ENCODE results near the gene UTP15.

The UTP15 gene, protein sequence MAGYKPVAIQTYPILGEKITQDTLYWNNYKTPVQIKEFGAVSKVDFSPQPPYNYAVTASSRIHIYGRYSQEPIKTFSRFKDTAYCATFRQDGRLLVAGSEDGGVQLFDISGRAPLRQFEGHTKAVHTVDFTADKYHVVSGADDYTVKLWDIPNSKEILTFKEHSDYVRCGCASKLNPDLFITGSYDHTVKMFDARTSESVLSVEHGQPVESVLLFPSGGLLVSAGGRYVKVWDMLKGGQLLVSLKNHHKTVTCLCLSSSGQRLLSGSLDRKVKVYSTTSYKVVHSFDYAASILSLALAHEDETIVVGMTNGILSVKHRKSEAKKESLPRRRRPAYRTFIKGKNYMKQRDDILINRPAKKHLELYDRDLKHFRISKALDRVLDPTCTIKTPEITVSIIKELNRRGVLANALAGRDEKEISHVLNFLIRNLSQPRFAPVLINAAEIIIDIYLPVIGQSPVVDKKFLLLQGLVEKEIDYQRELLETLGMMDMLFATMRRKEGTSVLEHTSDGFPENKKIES

DNA sequence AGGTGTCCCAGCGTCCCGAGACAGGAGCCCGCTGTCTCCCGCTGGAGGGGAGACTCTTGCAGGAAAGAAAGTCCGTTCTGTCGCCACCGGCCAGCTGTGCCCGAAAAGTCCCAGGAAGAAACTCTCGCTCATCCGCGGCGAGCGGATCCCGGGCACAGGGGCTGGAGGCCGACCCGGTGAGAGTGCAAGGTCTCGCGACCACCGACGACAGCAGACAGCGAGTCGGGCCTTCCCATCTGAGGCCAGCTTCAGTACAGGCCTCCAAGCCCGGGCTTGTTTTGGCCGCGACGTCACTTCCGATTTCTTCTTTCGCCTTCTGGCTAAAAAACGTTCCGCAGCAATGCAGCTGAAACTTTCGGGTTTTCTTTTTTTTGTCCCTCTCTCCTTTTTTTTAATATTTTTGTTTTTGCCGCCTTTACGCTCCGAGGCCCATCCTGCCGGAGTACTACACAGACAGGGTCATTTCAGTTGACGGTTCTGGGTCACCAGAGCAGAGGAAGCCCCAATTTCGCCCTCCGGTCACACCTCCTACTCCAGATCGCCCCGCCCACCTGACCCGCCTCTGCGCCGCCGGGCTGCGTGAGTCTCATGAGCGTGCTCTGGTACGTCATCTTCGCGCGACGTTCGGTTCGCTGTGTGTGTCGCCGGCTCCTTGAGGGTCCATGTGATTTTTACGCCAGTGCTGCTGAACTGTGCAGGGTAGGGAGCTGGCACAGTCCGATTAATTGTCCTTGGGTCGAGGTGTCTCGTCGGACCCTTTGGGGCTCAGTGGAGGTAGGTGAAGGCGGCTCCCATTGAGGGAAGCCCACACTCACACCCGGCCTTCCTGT is at the start of gene UTP15, which contains the start of gene ANKRA2:
TSS of gene UTP15 (plus strand) at position 605 of the 830 bp plus-strand sequence. CDS start 1,602 bp downstream, outside the sequence.
TSS of gene ANKRA2 (minus strand) at position 501 of the 830 bp plus-strand sequence. CDS start 2,758 bp downstream, outside the sequence.
- TF ChIP-seq HDGF (IDR thresholded peaks at IDR 0.05; ENCODE audit: borderline replicate concordance) (no peak), FOXK2 (IDR thresholded peaks at IDR 0.05) (no peak), ELF4 (IDR thresholded peaks at IDR 0.05) (no peak), FOXM1 (IDR thresholded peaks at IDR 0.05; ENCODE audit: borderline replicate concordance) (no peak), FOXA1 (IDR thresholded peaks at IDR 0.05) (no peak), SUZ12 (IDR thresholded peaks at IDR 0.05) (no peak), L3MBTL2 (conservative IDR thresholded peaks at IDR 0.05) (no peak; the same call in 1 of the 2 replicates), SP1 (IDR thresholded peaks at IDR 0.05) (no peak), ZNF384 (IDR thresholded peaks at IDR 0.05) (no peak), ARNT (IDR thresholded peaks at IDR 0.05) (no peak), NFRKB (IDR thresholded peaks at IDR 0.05) (no peak), LEF1 (IDR thresholded peaks at IDR 0.05; ENCODE audit: borderline replicate concordance) (no peak)
- TF ChIP-seq, protein P1, sequence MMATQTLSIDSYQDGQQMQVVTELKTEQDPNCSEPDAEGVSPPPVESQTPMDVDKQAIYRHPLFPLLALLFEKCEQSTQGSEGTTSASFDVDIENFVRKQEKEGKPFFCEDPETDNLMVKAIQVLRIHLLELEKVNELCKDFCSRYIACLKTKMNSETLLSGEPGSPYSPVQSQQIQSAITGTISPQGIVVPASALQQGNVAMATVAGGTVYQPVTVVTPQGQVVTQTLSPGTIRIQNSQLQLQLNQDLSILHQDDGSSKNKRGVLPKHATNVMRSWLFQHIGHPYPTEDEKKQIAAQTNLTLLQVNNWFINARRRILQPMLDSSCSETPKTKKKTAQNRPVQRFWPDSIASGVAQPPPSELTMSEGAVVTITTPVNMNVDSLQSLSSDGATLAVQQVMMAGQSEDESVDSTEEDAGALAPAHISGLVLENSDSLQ (IDR thresholded peaks at IDR 0.05): no peak
- peak; percentile 93 for DNase-seq (ENCODE audit: extremely low spot score)
- ChIA-PET CTCF (interaction anchor here (0.6 kb wide), 2 partner anchors 836 to 1088 kb away, joined by 3 read pairs; no protein-coding TSS in a partner anchor), POLR2A (interaction anchor here (1.0 to 2.4 kb wide), 5 partner anchors 9 to 159 kb away, joined by 3 to 7 read pairs (median 5); partner anchors contain the start of gene BTF3)

DNA sequence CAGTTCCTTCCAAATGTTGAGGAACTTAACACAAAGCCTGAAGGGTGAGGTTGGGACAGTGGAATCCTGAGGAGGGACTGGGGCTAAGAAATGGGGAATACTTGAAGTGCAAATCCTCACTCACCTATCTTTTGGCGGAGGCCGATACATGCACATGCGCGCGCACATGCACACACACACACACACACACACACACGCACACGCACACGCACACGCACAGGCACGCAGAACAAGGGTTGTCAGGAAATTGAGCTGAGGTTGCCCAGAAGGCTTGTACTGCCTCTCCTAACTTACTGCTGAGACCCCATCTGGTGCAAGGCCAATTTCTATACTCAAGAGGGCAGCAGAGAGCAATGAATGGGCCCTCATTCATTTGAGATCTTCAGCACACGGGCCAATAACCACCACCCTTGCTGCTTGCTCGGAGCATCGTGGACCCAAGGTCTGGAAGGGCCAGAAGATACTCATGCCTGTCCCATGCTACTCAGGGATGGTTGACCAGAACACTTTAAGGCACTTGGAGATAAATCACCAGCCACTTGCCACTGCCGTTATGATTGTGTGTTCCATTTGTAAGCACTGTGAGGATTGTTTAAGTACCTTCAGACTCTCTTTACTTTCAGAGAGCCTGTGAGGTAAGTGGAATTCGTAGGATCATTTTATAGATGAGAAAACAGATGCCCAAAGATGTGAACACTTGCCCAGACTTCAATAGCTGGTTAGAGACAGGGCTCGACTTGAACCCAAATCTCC is 45.8 kb upstream of the UTP15 start:
- peak; percentile 87 for DNase-seq (ENCODE audit: extremely low spot score)
- ChIA-PET POLR2A (interaction anchor here (0.6 kb wide), 1 partner anchor 10 kb away, joined by 3 read pairs; no protein-coding TSS in a partner anchor), CTCF (interaction anchor here (0.6 kb wide), 2 partner anchors 277 to 1079 kb away, joined by 3 read pairs; no protein-coding TSS in a partner anchor)
- no peak for TF ChIP-seq SUZ12 (IDR thresholded peaks at IDR 0.05)
- TF ChIP-seq ARNT (IDR thresholded peaks at IDR 0.05): no peak
- no peak for TF ChIP-seq FOXM1 (IDR thresholded peaks at IDR 0.05; ENCODE audit: borderline replicate concordance)

DNA sequence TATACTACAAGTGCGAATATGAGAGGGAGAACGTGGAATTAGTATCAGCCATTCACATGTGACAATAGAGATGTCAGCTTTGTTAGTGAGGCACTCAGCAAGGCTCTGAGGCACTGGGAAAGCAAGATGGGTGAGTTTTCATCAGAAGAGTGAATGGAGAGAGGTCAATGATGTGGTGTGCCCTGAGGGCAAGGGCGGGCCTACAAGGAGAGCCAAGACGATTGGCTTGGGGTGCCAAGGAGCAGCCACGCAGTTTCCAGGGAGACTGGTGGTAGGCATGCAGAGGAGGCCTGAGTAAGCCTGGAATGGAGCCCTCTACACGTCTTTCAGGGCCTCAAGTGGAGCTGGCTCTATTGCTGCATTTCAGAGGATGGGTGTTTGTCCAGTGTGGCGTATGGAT is 42.6 kb upstream of the UTP15 start:
- TF ChIP-seq ARNT (IDR thresholded peaks at IDR 0.05): no peak
- POLR2A ChIA-PET: no interaction called here
- CTCF ChIA-PET: interaction anchor here (0.6 kb wide), 1 partner anchor 314 kb away, joined by 5 read pairs; no protein-coding TSS in a partner anchor
- DNase-seq (ENCODE audit: extremely low spot score): no peak

DNA sequence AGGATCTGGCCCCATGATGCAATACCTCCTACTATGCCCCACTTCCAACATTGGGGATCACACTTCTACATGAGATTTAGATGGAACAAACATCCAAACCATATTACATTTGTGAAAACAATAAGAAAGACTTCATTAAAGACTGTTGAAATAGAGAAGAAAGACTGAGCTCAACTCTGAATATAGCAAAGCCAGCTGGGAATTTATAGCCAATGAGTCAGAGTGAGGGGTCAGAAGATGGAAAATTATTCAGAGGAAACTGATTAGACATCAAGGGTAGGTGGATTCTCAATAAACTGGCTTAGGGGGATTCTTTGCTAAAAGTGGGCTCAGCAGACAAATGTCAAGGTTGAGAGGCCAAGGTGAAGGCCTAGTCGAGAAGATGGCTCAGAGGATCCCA is 41.7 kb upstream of the UTP15 start:
- ChIA-PET POLR2A (no interaction called here), CTCF (no interaction called here)
- TF ChIP-seq ELF4 (IDR thresholded peaks at IDR 0.05) (no peak), LEF1 (IDR thresholded peaks at IDR 0.05; ENCODE audit: borderline replicate concordance) (no peak), FOXA1 (IDR thresholded peaks at IDR 0.05) (no peak), NFRKB (IDR thresholded peaks at IDR 0.05) (no peak), SP1 (IDR thresholded peaks at IDR 0.05) (no peak), FOXK2 (IDR thresholded peaks at IDR 0.05) (no peak), FOXM1 (IDR thresholded peaks at IDR 0.05; ENCODE audit: borderline replicate concordance) (no peak), L3MBTL2 (conservative IDR thresholded peaks at IDR 0.05) (no peak), ZNF384 (IDR thresholded peaks at IDR 0.05) (no peak), ARNT (IDR thresholded peaks at IDR 0.05) (no peak), SUZ12 (IDR thresholded peaks at IDR 0.05) (no peak), HDGF (IDR thresholded peaks at IDR 0.05; ENCODE audit: borderline replicate concordance) (no peak), TARDBP (IDR thresholded peaks at IDR 0.05) (no peak), BHLHE40 (IDR thresholded peaks at IDR 0.05; ENCODE audit: borderline replicate concordance) (no peak), CTBP1 (IDR thresholded peaks at IDR 0.05; ENCODE audit: borderline replicate concordance) (no peak)
- TF ChIP-seq, protein P1 (IDR thresholded peaks at IDR 0.05): no peak
- DNase-seq (ENCODE audit: extremely low spot score): no peak

DNA sequence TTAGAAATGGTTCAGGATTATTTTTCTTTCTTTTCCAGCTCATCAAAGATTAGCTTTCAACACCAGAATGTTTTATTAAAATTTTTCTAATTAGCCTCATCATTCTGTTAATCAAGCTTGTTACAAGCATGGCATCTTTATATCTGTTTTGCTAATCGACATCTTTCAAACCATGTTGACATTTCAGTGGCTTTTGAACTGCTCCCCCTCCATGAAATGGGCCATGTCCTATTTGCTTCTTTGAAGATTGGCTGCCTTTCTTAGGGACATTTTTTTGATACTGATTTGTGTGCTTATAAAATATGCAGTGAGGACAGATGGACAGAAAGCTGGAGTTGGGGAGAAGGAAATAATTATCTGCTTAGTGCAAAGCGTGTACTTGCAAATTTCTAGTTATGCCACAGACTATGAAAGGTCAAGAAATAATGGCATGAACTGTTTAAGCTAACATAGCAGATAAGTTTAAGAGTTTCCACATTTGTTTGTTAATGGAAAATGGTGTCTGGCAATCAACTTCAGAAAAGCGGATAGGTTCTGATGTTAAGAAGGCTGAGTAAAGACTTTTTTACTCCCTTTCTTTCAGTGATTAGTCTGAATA is 39.8 kb upstream of the UTP15 start:
- DNase-seq (ENCODE audit: extremely low spot score): no peak
- CTCF ChIA-PET: no interaction called here
- no peak for TF ChIP-seq SUZ12 (IDR thresholded peaks at IDR 0.05)
- no peak for TF ChIP-seq ZNF384 (IDR thresholded peaks at IDR 0.05)
- TF ChIP-seq ARNT (IDR thresholded peaks at IDR 0.05): no peak
- TF ChIP-seq BHLHE40 (IDR thresholded peaks at IDR 0.05; ENCODE audit: borderline replicate concordance): no peak
- TF ChIP-seq HDGF (IDR thresholded peaks at IDR 0.05; ENCODE audit: borderline replicate concordance): no peak
- TF ChIP-seq, protein P1 (IDR thresholded peaks at IDR 0.05): no peak
- no peak for TF ChIP-seq L3MBTL2 (conservative IDR thresholded peaks at IDR 0.05)
- no peak for TF ChIP-seq SP1 (IDR thresholded peaks at IDR 0.05)
- no peak for TF ChIP-seq CTBP1 (IDR thresholded peaks at IDR 0.05; ENCODE audit: borderline replicate concordance)
- POLR2A ChIA-PET: interaction anchor here (0.8 kb wide), 1 partner anchor 28 kb away, joined by 3 read pairs; the partner anchor contains the start of gene BTF3

Measured in HEK293T (cell line).